Neural cell (in vitro differentiated cells): ENCODE data around the gene THRB. TPM values are rescaled to one million over a fixed set of nuclear protein-coding genes. Genes with fewer than 3 reads are reported as not detected.

Experiments
- H2AFZ ChIP-seq: fragments of 200-600, 300-800 bp; sonication (generic), shearing (Covaris generic); 2 replicates; pipeline ENCODE4 v1.6.0; 2014; ENCODE audit warnings: low read depth, mild to moderate bottlenecking, antibody characterized with exemption, low read length, moderate library complexity
- H3F3A ChIP-seq: fragments of 200-600 bp; shearing (Covaris generic); 2 replicates; pipeline ENCODE4 v1.6.1; 2016; ENCODE audit warnings: mild to moderate bottlenecking, moderate library complexity, mixed read lengths, antibody characterized with exemption, low read length; ENCODE audit not compliant: insufficient read depth, poor library complexity, severe bottlenecking
- H3K27ac ChIP-seq: fragments of 200-600, 300-800 bp; sonication (generic), shearing (Covaris generic); 2 replicates; pipeline ENCODE4 v1.5.1; 2014; ENCODE audit warnings: mild to moderate bottlenecking, low read length, moderate library complexity
- H3K27me3 ChIP-seq: fragments of 300-800, 200-600 bp; sonication (generic), shearing (Covaris generic); 2 replicates; pipeline ENCODE4 v1.6.0; 2014; ENCODE audit warnings: mild to moderate bottlenecking, low read depth, low read length, moderate library complexity; ENCODE audit not compliant: insufficient read depth
- H3K36me3 ChIP-seq: fragments of 300-800, 200-600 bp; sonication (generic), shearing (Covaris generic); 2 replicates; pipeline ENCODE4 v1.5.1; 2014; ENCODE audit warnings: mild to moderate bottlenecking, antibody characterized with exemption, low read length, moderate library complexity; ENCODE audit not compliant: insufficient read depth
- H3K4me2 ChIP-seq: fragments of 300-800, 200-600 bp; sonication (generic), shearing (Covaris generic); 2 replicates; pipeline ENCODE4 v1.6.0; 2014; ENCODE audit warnings: mild to moderate bottlenecking, low read length
- H3K4me3 ChIP-seq: fragments of 300-800, 200-600 bp; sonication (generic), shearing (Covaris generic); 2 replicates; pipeline ENCODE4 v1.5.1; 2014; ENCODE audit warnings: mild to moderate bottlenecking, low read length, moderate library complexity
- H3K79me2 ChIP-seq: fragments of 200-600 bp; shearing (Covaris generic); replicated peaks from 2 replicates; pipeline ENCODE4 v1.6.0; 2014; ENCODE audit warnings: mild to moderate bottlenecking, low read length, moderate library complexity; ENCODE audit not compliant: insufficient read depth
- H3K9ac ChIP-seq: fragments of 300-800, 200-600 bp; sonication (generic), shearing (Covaris generic); 2 replicates; pipeline ENCODE4 v1.6.1; 2016; ENCODE audit warnings: mild to moderate bottlenecking, low read length, mixed read lengths
- H3K9me2 ChIP-seq: fragments of 200-600 bp; shearing (Covaris generic); 2 replicates; pipeline ENCODE4 v1.6.1; 2016; ENCODE audit warnings: mild to moderate bottlenecking, low read length, mixed read lengths; ENCODE audit not compliant: insufficient read depth
- H3K9me3 ChIP-seq: fragments of 200-600, 300-800 bp; sonication (generic), shearing (Covaris generic); 2 replicates; pipeline ENCODE4 v1.6.1; 2016; ENCODE audit warnings: mild to moderate bottlenecking, mixed run types, low read length, moderate library complexity, mixed read lengths
- H4K20me1 ChIP-seq: fragments of 200-600 bp; shearing (Covaris generic); 2 replicates; pipeline ENCODE4 v1.6.1; 2016; ENCODE audit warnings: mild to moderate bottlenecking, mixed run types; ENCODE audit not compliant: insufficient read depth
- CTCF ChIP-seq: fragments of 450-650 bp; IDR thresholded peaks from 2 replicates; pipeline ENCODE4 v1.5.1; 2014; ENCODE audit warnings: antibody characterized with exemption, mild to moderate bottlenecking, moderate library complexity; ENCODE audit not compliant: poor library complexity, severe bottlenecking
- EP300 ChIP-seq: fragments of 450-650 bp; conservative IDR thresholded peaks from 2 replicates; pipeline ENCODE4 v1.6.1; 2014; ENCODE audit warnings: antibody characterized with exemption, mild to moderate bottlenecking, moderate library complexity; ENCODE audit not compliant: poor library complexity, severe bottlenecking
- EZH2 ChIP-seq: fragments of 200-600, 300-800 bp; shearing (Covaris generic), sonication (generic); IDR thresholded peaks from 2 replicates; pipeline ENCODE4 v1.6.1; 2014; ENCODE audit warnings: antibody characterized with exemption, low read length, borderline replicate concordance, mild to moderate bottlenecking; ENCODE audit not compliant: insufficient read depth, poor library complexity, severe bottlenecking
- MXI1 ChIP-seq: fragments of 450-650 bp; conservative IDR thresholded peaks from 2 replicates; pipeline ENCODE4 v1.6.1; 2014; ENCODE audit warnings: antibody characterized with exemption, mild to moderate bottlenecking; ENCODE audit not compliant: poor library complexity, severe bottlenecking
- POLR2AphosphoS5 ChIP-seq: IDR thresholded peaks from 2 replicates; pipeline ENCODE4 v1.6.1; 2012
- RAD21 ChIP-seq: fragments of 450-650 bp; conservative IDR thresholded peaks from 2 replicates; pipeline ENCODE4 v1.6.1; 2014; ENCODE audit warnings: antibody characterized with exemption, mild to moderate bottlenecking, moderate library complexity
- REST ChIP-seq: IDR thresholded peaks from 2 replicates; pipeline ENCODE4 v1.6.1; 2012; ENCODE audit warnings: borderline replicate concordance
- SMC3 ChIP-seq: fragments of 450-650 bp; conservative IDR thresholded peaks from 2 replicates; pipeline ENCODE4 v1.6.1; 2014; ENCODE audit warnings: antibody characterized with exemption, mild to moderate bottlenecking, moderate library complexity; ENCODE audit not compliant: poor library complexity
- TAF1 ChIP-seq: IDR thresholded peaks from 2 replicates; pipeline ENCODE4 v1.6.1; 2012; ENCODE audit warnings: low read depth
- polyA plus RNA-seq: library from polyadenylated mRNA; depleted of rRNA; stranded (reverse); fragments of >200 nt; gene quantifications from 2 replicates; pipeline ENCODE4 v1.2.3, GENCODE V29; 2014

Gene THRB
- polyA plus RNA-seq, 1 donor from 2014 or later: 1.7 TPM

- H3K79me2 ChIP-seq: no peaks in the 10 kb centered on the region
- no peak overlapping the region for H3K27ac ChIP-seq
- no peaks in the 10 kb centered on the region for H3K36me3 ChIP-seq
- H3K9me2 ChIP-seq: no peaks in the 10 kb centered on the region
- no peaks in the 10 kb centered on the region for H3F3A ChIP-seq
- no peak overlapping the region for H3K9ac ChIP-seq
- H2AFZ ChIP-seq: no peak overlapping the region
- no peak overlapping the region for H3K4me3 ChIP-seq
- H3K27me3 ChIP-seq: no peaks in the 10 kb centered on the region
- H4K20me1 ChIP-seq: no peaks in the 10 kb centered on the region
- no peaks in the 10 kb centered on the region for H3K9me3 ChIP-seq
- TF ChIP-seq POLR2AphosphoS5 (no peak), TAF1 (no peak), MXI1 (no peak), REST (no peak), CTCF (no peak), EP300 (no peak), RAD21 (no peak), EZH2 (no peak), SMC3 (no peak)
- H3K4me2 ChIP-seq: no peak overlapping the region
Observed at GRCh38 chr3:24101676-24102168, 392.9 kb downstream of the THRB start.

GRCh38 chr3:24100696-24101402, 393.8 kb downstream of the THRB start:
- Histone ChIP-seq H4K20me1 (no peaks in the 10 kb centered on the region), H3K4me2 (no peak overlapping the region), H3K27ac (no peak overlapping the region), H3K9me2 (no peaks in the 10 kb centered on the region), H3K27me3 (no peaks in the 10 kb centered on the region), H3K36me3 (no peaks in the 10 kb centered on the region), H3K9me3 (no peaks in the 10 kb centered on the region), H3K4me3 (no peak overlapping the region), H3K9ac (no peak overlapping the region), H3F3A (no peaks in the 10 kb centered on the region), H2AFZ (no peak overlapping the region), H3K79me2 (no peaks in the 10 kb centered on the region)
- no peak for TF ChIP-seq CTCF
- TF ChIP-seq EP300: no peak
- TF ChIP-seq EZH2: no peak
- TF ChIP-seq RAD21: no peak
- no peak for TF ChIP-seq TAF1
- TF ChIP-seq POLR2AphosphoS5: no peak
- TF ChIP-seq MXI1: no peak
- TF ChIP-seq SMC3: no peak
- no peak for TF ChIP-seq REST
